NOMO-1 treated with dmso at 0.1 percent for 144 hours (cell line): ENCODE results near the gene CARS2.
"Not testable (repeated sequence)": the region's sequence is repeated elsewhere in the genome, so short reads cannot be mapped to it uniquely, and the experiment has no call there.

Experiments
- DNase-seq: peaks from one replicate; lab custom pipeline; 2025; ENCODE audit not compliant: unreplicated experiment; lab: John Stamatoyannopoulos, UW

CARS2 gene

DNA sequence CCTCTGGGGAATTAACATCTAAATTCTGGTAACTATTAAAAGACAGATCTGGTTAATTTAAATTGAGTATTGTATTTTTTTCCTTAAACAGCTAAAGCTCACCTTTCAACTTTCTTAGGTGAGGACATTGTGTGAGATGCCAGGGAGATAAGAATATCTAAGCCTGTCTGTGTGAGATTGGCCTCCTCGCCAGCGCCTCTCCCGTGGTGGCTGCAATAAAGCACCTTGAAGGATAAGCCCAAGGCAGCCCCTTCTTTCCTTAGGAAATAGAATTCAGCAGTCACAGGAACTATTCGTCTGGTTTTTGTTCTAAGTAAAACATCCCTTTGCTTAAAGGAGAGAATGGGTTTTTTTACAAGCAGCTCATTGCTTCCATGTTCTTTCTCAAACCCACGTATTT, 66.0 kb downstream of the CARS2 start:
- DNase-seq = no peak

DNA sequence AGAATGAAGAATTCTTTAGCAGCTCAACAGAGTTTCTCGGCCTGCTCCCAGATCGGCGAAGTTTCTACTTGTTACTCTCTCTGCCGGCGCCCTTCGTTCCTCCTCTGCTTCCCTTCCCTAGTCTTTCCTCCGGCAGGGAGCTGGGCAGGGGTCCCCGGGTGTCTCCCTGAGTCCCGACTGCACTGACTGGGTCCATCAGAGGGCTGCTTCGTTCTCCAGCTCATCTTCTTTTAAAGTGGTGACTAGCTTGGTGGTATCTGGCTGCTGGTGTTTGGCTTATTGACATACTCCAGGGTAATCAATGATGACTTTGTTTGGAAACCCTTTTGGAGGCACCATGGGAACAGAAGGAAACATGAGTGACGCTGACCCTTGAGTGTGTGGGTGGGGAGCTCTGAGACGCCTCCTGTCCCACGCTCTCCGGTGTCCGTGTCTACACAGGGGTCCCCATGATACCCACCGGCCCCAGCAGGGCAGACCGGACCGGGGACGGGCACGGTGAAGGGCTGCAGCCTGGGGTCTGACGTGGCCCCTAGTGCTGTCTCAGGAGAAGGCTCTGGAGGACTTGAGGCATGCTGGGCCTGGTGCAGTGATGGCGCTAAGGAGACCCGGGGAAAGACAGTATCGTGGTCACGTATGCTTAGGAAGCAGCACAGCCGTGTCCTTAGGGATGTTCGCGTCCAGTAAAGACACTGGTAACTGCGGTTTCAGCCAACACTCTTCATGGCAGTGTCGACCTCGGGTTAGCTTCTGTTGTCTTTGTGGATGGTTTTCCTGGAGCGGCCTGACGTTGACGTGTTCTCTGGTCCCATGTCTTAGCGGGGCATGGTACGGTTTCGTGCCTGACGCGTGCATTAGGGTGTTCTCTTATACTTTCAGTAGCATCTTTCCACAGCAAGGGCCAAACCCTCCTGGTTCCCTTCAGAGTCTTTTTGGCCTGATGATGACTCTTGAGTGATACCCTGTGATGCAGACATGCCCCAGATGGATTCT, 66.8 kb downstream of the CARS2 start:
- DNase-seq = no peak

DNA sequence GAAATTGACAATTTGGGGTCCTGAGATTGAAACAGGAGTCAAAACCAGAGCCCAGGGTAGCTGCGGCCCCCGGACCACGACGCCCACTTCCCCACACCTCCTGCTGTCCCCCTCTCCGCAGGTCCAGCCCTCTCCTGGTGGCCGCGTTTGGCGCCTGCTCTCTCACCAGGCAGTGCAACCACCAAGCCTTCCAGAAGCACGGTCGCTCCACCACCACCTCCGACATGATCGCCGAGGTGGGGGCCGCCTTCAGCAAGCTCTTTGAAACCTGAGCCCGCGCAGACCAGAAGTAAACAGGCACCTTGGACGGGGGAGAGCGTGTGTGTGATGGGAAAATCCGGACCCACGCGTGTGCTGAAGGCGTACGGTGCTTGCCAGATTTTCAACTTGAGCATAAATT, 67.7 kb downstream of the CARS2 start:
- DNase-seq = no peak

DNA sequence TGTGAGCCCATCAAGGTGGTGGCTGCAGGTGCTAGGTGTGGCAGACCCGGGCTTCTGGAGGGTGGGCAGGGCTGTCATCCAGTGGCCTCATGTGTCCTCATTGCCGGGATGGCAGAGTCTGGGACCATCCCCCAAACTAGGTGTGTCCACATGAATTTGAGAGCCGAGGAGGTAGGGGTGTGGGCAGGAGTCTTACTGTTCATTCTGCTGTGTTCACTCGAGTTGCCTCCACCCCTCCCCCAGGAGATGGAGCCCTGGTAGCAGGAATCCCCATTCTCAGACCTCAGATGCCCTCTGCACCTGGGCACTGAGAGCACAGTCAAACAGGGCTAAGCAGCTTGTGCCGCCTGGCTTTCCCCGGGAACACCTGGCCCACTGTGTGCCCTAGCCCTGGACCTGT, 68.2 kb downstream of the CARS2 start:
- no peak for DNase-seq

DNA sequence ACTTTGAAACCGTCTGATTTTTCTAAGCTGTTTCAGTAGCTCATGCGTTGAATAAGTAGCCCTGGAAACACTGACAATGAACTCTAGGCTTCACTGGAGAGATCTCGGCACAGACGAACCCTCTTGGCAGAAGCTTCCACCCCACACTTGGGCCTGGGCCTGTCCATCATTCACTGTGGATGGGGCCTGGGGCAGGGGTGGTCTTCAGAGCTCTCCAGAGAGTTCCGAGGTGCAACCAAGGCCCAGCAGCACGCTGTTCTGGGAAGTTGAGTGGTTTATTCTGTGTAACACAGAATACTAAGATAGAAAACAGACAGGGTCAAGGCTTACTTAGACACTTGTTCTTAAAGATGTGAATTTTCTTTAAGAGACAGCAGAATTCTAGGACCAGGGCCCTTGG, 68.6 kb downstream of the CARS2 start:
- DNase-seq = no peak

DNA sequence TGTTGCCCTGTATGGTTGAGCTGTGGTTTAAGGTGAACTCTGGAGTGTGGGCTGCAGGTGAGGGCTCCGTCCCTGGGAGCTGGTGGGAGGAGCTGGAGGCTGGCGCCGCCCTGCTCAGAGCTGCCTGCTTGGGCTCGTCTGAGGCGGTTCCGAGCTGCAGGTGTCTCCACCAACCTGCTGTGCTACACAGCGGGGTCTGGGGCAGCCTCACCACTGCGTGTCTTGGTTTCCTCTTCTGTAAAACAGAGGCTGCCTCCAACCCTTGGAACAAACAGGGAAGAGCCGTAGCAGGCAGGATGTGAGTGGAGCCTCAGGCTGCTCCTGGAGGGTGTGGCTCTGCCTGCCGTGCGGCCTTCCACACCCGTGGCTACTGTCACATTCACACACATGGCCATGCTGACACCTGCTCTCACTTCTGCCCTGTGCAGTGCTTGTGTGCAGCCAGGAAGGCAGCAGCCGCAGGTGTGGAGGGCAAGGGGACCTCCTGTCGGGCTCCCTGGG, 69.2 kb downstream of the CARS2 start:
- no peak for DNase-seq

DNA sequence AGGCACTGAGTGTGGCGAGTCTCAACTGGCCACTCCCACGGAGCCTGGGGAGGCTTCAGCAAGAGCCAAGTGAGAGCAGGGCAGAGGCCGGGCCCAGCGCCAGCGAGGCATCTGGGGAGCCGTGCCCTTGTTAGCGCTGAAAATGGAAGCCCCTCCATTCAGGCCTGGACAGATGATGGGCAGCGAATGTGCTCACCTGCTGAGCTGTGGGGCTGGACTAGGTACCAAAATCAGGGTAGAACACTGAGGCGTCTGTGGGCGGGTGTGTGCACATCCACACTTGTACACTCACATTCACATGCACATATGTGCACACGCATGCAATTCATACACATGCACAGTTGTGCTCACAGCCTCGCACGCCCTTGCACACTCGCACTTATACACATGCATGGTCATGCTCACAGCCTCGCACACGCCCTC, 69.9 kb downstream of the CARS2 start:
- DNase-seq = no peak

DNA sequence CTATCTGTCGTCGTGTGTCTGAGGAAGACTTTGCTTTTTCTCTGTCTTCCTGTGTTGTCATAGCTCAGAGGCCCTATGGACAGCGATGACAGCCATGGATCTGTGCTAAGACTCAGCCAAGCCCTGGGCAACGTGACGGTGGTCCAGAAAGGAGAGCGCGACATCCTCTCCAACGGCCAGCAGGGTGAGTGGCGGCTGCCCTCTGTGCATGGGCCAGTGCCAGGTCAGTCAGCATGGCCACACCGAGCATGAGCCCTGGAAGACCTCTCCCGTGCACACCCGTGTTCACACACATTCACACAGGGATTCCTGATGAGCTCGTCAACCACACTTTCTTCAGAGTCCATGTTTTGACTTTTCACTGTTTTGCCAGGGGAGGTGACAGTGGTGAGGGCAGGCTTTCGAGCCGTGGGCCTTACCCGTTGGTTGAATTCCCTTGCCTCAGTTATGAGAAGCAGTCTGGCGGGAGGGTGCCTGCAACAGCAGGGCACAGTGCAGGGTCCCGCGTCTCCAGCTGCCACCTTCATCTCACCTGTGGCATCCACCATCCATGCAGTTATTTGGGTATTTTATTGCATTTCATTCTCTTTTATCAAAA, 70.4 kb downstream of the CARS2 start:
- no peak for DNase-seq

DNA sequence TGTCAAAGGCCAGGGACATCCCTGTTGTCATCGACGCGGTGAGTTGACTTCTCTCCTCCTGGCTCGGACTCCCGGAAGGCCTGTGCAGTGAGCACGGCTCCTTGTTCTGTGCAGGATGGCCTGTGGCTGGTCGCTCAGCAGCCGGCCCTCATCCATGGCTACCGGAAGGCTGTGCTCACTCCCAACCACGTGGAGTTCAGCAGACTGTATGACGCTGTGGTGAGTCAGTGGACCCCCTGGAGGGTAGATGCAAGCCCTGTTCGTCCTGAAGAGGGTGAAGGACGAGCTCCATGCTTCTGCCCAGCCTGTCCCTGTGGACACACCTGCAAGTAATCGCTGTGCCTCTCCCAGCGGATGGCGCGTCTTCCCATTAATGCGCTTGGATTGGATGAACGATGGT, 71.4 kb downstream of the CARS2 start:
- DNase-seq = no peak

DNA sequence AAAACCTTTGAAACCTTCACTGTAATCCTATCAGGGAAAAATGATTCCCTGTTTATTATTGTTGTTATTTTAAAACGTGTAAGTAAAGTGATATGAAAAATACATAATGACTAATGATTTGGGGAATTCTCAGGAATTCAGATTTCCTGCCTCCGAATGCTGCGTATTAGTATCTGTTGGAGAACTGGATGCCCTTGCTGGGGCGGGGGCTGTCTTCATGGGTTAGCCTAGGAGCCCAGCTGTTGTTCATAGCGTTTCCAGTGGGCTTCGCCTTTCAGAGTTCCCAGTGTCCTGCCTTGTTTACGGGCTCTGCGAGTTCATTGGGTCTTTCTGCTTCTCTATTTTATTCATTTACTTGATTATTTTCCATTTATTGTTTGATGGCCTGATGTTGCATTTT, 72.1 kb downstream of the CARS2 start:
- DNase-seq = no peak

DNA sequence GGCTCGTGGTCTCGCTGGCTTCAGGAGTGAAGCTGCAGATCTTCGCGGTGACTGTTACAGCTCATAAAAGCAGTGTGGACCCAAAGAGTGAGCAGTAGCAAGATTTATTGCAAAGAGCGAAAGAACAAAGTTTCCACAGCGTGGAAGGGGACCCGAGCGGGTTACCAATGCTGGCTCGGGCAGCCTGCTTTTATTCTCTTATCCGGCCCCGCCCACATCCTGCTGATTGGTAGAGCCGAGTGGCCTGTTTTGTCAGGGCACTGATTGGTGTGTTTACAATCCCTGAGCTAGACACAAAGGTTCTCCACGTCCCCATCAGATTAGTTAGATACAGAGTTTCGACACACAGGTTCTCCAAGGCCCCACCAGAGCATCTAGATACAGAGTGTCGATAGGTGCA, 73.7 kb downstream of the CARS2 start:
- DNase-seq = not testable (repeated sequence)

DNA sequence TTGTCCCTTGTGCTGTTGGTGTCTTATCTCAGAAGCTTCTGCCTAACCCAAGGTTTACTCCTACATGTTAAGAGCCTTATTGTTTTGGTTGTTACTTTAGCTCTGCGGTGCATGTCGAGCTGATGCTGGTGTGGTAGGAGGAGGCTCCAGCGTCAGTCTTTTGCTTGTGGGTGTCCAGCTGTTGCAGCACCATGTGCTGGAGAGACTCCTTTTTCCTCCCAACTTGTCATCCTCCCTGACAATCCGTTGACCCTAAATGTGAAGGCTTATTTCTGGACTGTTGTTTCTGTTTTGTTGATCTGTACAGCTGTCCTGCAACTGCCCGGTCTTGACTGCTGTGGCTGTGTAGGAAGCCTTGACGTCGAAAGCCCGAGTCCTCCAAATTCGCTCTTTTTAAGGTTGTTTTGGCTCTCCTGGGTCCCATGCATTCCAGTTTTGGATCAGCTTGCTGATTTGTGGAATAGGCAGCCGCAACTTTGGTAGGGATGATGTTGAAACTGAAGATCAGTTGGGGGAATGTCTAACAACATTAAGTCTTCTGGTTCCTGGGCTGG, 75.3 kb downstream of the CARS2 start:
- DNase-seq = no peak

DNA sequence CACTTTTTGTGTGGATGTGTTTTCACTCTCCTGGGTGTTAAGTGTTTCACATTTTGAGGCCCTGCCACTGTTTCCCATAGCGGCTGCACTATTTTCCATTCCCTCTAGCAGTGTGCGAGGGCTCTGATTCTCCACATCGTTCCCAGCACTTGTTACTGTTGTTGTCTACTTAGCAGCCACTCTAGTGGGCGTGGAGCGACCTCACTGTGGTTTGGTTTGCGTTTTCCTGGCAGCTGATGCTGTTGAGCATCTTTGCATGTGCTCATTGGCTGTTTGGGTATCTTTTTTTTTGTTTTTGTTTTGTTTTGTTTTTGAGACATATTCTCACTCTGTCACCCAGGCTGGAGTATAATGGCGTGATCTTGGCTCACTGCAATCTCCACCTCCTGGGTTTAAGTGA, 76.2 kb downstream of the CARS2 start:
- no peak for DNase-seq

DNA sequence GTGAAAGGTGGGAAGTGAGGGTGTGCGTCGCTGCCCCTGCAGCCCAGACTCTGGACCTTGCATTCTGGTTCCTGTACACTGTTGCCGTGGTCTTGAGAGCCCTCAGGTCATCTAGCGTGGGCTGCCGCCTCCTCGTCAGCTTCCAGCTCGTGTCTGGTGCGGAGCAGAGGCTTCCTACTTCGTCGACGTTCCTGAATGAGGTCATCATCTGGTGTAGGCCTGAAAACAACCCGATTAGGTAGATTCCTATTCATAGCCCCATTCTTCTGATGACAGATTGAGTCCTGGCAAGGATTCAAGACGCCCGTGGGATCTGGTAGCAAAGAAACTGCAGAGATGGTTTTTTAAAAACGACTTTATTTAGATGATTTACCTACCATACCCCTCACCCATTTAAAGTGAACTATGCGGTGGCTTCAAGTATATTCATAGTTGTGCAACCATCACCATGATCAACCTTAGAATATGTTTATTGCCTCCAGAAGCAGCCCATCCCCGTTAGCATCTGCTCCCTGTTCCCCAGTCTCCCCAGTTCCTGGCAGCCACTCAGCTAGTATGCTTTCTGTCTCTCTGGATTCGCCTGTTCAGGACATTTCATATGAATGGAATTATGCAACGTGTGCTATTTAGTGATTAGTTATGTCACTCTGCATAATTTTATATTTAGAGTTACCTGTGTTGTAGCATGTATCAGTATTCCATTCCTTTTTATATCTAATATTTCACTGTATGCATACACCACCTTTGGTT, 76.8 kb downstream of the CARS2 start:
- no peak for DNase-seq

DNA sequence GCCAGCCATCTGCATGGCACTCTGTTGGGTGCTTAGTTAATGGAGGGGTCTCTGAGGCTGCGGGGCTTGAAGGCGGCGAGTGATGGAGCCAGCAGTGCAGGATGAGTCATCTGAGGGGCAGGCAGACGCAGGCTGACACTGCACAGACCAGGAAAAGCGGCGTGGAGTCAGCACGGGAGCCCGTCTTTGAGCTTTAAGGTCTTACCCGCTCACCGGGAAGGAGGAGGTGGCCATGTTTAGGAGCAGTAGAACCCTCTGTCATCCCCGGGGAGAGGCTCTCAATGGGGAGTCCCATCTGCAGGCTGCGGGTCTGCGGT, 77.5 kb downstream of the CARS2 start:
- DNase-seq = no peak

DNA sequence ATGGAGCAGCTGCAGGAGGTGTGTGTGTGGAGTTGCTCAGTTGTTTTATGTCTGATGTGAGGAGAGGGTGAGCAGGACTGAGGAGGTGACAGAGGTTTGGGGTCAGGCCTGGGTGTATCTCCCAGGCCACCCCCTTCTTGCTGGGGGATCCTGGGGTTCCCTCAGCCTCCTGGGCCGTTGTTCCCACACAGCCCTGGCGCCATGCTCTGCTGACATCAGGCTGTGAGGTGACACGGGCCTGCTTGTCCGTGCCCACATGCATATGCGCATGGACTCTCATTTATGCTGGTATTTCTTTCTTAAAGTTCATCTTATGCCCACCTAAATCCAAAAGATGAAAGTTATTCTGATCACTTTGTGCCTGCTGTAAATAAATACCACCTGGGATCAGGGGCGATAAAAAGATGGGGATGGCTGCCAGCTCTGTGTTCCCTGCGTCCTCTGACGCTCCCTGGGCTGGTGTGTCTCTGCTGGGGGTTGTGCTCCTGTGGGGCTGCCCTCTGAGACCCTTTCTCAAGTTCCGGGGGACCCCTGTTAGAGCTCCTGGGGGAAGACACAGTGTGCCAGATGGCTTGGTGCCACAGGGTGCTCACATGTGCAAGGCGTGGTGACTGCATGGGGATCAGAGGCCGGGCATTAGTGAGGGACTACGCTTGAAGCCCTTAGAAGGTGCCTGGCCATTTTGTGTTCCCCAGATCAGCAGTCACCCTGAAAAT, 78.0 kb downstream of the CARS2 start:
- DNase-seq = no peak

DNA sequence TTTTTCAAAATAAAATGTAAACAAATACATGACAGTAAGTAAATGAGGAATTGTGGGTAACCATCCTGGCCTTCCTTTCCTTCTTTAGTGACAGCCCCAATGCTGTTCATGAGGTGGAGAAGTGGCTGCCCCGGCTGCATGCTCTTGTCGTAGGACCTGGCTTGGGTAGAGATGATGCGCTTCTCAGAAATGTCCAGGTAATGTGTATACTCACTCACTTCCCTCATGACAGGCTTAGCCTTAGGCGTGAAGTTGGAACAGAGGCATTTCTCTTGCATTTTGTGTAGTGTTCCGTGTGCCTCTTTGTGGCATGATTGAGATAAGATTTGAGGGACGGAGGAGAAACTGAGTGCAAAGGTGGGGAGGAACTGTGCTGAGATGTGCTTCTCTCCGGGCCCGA, 78.6 kb downstream of the CARS2 start:
- no peak for DNase-seq

DNA sequence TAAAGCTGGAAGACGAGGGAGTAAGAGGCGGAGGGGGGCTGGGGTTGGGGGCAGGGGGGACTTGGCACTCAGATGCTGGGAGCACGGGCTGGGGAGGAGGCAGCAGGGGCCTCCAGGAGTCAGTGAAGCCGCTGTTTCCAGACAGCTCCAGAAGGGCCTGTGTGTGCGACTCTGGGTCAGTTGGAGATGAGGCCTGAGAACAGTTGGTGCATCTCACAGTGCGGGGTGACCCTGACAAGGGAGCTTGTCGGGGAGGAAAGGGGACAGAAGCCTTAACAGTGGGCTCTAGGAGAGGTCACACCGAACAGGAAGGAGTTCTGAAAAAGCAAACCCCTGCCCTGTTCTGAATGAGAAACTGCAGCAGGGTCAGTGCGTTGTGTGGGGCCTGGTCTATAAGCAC, 79.4 kb downstream of the CARS2 start:
- no peak for DNase-seq

DNA sequence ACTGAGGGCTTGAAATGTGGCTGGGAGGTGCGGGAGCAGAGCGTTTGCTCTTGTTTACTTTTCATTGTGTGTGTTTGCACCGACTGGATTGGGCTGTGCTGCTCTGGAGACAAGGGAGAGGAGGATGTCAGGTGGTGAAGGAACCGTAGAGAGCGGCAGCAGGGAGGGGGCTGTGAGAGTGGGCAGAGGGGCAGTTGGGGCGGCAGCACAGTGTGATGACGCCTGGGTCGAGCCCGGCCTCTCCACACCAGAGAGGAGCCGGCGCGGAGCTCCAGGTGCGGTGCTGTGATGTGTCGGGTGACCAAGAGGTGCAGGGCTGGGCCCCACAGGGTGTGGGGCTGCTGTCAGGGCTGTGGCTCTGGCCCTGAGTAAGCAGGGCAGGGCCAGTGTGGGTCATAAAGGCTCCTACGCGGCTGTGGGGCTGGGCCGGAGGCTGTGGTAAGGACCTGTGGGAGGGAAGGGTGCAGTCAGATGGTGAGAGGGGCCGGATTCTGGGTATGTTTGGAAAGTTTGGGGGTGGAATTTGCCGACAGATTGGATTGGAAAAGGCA, 80.1 kb downstream of the CARS2 start:
- no peak for DNase-seq
